Right lobe of liver (tissue), 4 donors: ENCODE measurements around the gene TCF7L2.

Experiments
- CTCF ChIP-seq, 4 donors: fragments of 200-600 bp in 3 of 4; fragments of 450-650 bp in 1 of 4; IDR thresholded peaks; one replicate each; pipeline versions ENCODE4 v1.5.1 to v1.8.0; 2016 to 2022; ENCODE audit warnings: antibody characterized with exemption in 4 of 4, mild to moderate bottlenecking in 2 of 4
- POLR2A ChIP-seq: fragments of 450-650 bp; IDR thresholded peaks from one replicate; pipeline ENCODE4 v1.6.1; 2017; ENCODE audit warnings: antibody characterized with exemption, mild to moderate bottlenecking
- donor health status: DM: no; HTN: no; CAD: no.
- donor health status: DM: no; HTN: no; CAD: no.
- donor health status: DM: no; HTN: yes; CAD: no.

DNA sequence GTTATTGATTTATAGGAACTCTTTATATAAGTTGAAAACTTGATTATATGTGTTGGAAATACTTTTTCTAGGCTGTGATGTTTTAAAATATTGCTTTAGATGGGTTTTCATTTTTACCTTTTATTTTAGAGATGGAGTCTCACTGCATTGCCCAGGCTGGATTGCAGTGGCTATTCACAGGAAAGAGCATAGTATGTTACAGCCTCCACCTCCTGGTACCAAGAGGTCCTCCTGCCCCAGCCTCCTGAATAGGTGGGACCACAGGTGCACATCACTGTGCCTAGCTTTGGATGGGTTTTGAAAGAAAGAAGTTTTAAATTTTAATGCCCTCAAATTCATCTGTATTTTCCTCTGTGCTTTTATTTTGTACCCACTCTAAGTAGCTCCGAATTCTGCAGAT, 105.4 kb downstream of the TCF7L2 start:
- TF ChIP-seq CTCF (IDR thresholded peaks at IDR 0.05), result no peak
- TF ChIP-seq POLR2A, result no peak
